Suprapubic skin (tissue), 4 donors: ENCODE results near the gene PTX4. TPM values are rescaled to one million over a fixed set of nuclear protein-coding genes. Genes with fewer than 3 reads are reported as not detected.
A peak's percentile ranks its signal among the peaks of the same experiment; 100 is the strongest.
"Not testable (repeated sequence)": the region's sequence is repeated elsewhere in the genome, so short reads cannot be mapped to it uniquely, and the experiment has no call there.

Experiments
- DNase-seq, 2 donors: peaks; one replicate each; pipeline ENCODE4 v3.0.0-alpha.2; 2019; ENCODE audit warnings: low spot score in 2 of 2
- H3K27ac ChIP-seq: fragments of 200-600 bp; sonication (generic); one replicate; pipeline ENCODE4 v1.5.1; 2019
- H3K27me3 ChIP-seq: fragments of 200-600 bp; sonication (generic); one replicate; pipeline ENCODE4 v1.5.1; 2019
- H3K36me3 ChIP-seq: fragments of 200-600 bp; sonication (generic); one replicate; pipeline ENCODE4 v1.5.1; 2019
- H3K4me1 ChIP-seq: fragments of 200-600 bp; sonication (generic); one replicate; pipeline ENCODE4 v1.5.1; 2019
- H3K4me3 ChIP-seq: fragments of 200-600 bp; sonication (generic); one replicate; pipeline ENCODE4 v1.5.1; 2019; ENCODE audit warnings: mild to moderate bottlenecking
- H3K9me3 ChIP-seq: fragments of 200-600 bp; sonication (generic); one replicate; pipeline ENCODE4 v1.5.1; 2019
- EP300 ChIP-seq: sonication (generic); formaldehyde crosslinking; IDR thresholded peaks from one replicate; pipeline ENCODE4 v1.6.1; 2017; ENCODE audit warnings: antibody characterized with exemption
- POLR2A ChIP-seq, 2 donors: fragments of 450-650 bp; IDR thresholded peaks; one replicate each; pipeline ENCODE4 v1.6.1; 2017; ENCODE audit warnings: antibody characterized with exemption in 2 of 2, mild to moderate bottlenecking in 2 of 2, moderate library complexity in 2 of 2
- POLR2AphosphoS5 ChIP-seq, 3 donors: sonication (generic); formaldehyde crosslinking; IDR thresholded peaks; one replicate each; pipeline ENCODE4 v1.6.1; 2017; ENCODE audit warnings: antibody characterized with exemption in 3 of 3
- WGBS: methylation state at CpG from one replicate; pipeline ENCODE4 v1.1.5; 2018; 5-methylcytosine and 5-hydroxymethylcytosine counted together
- total RNA-seq, 4 donors: library from RNA; depleted of rRNA; stranded (reverse); fragments of >200 nt; gene quantifications; one replicate each; pipeline ENCODE4 v1.1.0, GENCODE V29; 2016
- TF ChIP-seq, protein P1 (sequence below), 2 donors: fragments of 200-600 bp in 1 of 2; fragments of 450-650 bp in 1 of 2; sonication (generic) in 1 of 2; IDR thresholded peaks; one replicate each; pipeline ENCODE4 v1.5.1; 2016 to 2019; ENCODE audit warnings: antibody characterized with exemption in 2 of 2, mild to moderate bottlenecking in 1 of 2, moderate library complexity in 1 of 2

PTX4 gene
- total RNA-seq, 4 donors from 2014 or later = not detected

DNA sequence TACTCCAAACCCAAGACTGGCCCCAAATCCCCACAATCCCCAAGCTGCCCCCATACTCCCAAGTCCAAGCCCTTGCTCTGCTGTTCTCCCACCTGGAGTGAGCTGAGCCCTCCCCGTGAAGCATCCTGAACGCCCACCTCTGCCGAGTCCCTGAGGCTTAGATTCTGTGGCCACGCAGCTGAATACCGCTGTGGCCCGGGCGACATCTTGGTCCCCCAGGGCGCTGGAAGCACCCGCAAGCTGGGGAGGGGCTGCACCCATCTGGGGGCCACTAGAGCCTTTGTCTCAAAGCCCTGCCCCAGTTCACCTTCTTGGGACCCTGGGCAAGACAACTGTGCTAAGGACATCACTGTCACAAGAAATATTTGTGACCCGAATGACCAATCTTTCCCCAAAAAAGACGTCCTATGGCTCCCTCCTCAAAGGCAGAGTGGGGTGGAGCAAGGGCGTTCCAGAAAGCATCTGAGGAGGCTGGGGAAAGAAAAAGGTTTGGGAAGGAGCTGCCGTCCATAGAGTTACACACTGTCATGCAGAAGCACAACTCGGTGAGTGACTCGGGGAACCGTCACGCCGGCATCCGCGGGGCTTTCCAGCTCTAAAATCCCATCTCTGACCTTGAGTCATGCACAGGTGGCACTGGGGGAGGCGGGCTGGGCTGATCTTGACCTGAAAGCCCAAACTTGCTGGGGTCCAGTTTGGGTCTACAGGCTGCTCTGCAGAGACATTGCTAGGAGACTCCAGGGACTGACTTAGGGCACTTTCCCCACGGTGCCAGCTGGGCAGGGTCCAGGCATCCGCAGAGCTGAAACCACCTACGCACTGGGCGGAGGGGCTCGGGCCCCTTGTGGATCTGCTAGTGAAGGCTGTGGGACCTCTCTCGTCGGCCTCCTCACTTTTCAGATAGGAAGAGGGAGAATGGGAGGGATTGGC is 6.6 kb downstream of the PTX4 start:
- no peaks in the 10 kb centered on the region for H3K27me3 ChIP-seq
- no peak overlapping the region for H3K27ac ChIP-seq
- 62% methylated on average over 21 of the region's 28 CpGs for WGBS
- no peak for DNase-seq
- H3K4me1 ChIP-seq = no peaks in the 10 kb centered on the region
- TF ChIP-seq EP300 = no peak
- TF ChIP-seq POLR2A (IDR thresholded peaks at IDR 0.05) = no peak
- TF ChIP-seq POLR2AphosphoS5 (IDR thresholded peaks at IDR 0.05) = no peak
- TF ChIP-seq, protein P1, sequence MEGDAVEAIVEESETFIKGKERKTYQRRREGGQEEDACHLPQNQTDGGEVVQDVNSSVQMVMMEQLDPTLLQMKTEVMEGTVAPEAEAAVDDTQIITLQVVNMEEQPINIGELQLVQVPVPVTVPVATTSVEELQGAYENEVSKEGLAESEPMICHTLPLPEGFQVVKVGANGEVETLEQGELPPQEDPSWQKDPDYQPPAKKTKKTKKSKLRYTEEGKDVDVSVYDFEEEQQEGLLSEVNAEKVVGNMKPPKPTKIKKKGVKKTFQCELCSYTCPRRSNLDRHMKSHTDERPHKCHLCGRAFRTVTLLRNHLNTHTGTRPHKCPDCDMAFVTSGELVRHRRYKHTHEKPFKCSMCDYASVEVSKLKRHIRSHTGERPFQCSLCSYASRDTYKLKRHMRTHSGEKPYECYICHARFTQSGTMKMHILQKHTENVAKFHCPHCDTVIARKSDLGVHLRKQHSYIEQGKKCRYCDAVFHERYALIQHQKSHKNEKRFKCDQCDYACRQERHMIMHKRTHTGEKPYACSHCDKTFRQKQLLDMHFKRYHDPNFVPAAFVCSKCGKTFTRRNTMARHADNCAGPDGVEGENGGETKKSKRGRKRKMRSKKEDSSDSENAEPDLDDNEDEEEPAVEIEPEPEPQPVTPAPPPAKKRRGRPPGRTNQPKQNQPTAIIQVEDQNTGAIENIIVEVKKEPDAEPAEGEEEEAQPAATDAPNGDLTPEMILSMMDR (IDR thresholded peaks at IDR 0.05) = no peak
- no peaks in the 10 kb centered on the region for H3K36me3 ChIP-seq
- H3K4me3 ChIP-seq = no peak overlapping the region
- H3K9me3 ChIP-seq = no peaks in the 10 kb centered on the region

DNA sequence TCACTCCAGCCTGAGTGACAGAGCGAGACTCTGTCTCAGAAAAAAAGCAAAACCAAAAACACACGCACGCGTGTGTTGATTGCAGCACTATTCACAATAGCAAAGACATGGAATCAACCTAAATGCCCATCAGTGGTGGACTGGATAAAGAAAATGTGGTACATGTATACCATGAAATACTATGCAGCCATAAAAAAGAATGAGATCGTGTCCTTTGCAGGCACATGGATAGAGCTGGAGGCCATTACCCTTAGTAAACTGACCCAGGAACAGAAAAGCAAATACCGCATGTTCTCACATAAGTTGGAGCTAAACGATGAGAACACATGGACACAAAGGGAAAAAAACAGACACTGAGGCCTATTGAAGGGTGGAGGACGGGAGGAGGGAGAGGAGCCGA is 9.8 kb downstream of the PTX4 start:
- 95% methylated on average over 9 of the region's 9 CpGs for WGBS
- H3K9me3 ChIP-seq, DNase-seq, H3K27me3 ChIP-seq, H3K36me3 ChIP-seq, H3K4me3 ChIP-seq, H3K27ac ChIP-seq: not testable (repeated sequence)
- H3K4me1 ChIP-seq = peaks cover 16% of the 10 kb centered on the region

DNA sequence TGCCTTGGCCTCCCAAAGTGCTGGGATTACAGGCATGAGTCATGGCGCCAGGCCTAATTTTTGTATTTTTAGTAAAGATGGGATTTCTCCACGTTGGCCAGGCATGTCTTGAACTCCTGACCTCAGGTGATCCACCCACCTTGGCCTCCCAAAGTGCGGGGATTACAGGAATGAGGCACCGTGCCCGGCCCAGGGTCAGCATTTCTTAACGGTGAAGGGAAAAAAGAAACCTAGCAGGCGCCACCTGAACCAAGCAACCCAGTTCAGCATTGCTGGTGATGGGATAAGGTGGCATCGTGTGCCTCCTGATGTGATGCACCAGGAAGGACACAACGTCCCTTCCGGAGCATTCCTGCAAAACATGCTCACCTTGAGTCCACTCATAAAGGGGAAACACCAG is 11.7 kb downstream of the PTX4 start:
- no peak for DNase-seq
- Histone ChIP-seq H3K27me3 (no peaks in the 10 kb centered on the region), H3K4me1 (peaks cover 22% of the 10 kb centered on the region), H3K27ac (no peak overlapping the region), H3K36me3 (no peaks in the 10 kb centered on the region), H3K4me3 (no peak overlapping the region), H3K9me3 (no peaks in the 10 kb centered on the region)
- TF ChIP-seq POLR2A (IDR thresholded peaks at IDR 0.05) = no peak
- TF ChIP-seq, protein P1 (IDR thresholded peaks at IDR 0.05) = no peak
- no peak for TF ChIP-seq EP300
- TF ChIP-seq POLR2AphosphoS5 (IDR thresholded peaks at IDR 0.05) = no peak
- 93% methylated on average over 10 of the region's 10 CpGs for WGBS

DNA sequence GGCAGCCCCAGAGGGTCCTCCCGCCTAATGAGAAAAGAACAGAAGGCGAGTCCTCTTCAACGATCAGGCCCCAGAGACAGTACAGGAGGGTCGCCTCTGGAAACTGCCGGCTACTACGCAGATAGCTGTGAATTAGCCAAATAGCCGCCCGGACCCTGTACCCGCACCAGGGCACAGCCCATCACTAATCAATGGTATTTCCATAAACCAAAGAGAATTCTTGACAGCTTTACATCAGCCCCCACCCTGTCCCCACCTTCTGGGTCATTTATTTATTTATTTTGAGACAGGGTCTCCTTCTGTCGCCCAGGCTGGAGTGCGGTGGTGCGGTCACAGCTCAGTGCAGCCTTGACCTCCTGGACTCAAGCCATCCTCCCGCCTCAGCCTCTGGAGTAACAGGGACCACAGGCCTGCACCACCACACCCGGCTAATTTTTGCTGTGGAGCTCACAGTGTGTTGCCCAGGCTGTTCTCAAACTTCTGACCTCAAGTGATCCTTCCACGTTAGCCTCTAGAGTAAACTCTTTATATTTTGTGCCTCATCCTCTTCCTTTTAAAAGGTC is 13.1 kb downstream of the PTX4 start:
- no peak for DNase-seq
- H3K36me3 ChIP-seq = no peaks in the 10 kb centered on the region

DNA sequence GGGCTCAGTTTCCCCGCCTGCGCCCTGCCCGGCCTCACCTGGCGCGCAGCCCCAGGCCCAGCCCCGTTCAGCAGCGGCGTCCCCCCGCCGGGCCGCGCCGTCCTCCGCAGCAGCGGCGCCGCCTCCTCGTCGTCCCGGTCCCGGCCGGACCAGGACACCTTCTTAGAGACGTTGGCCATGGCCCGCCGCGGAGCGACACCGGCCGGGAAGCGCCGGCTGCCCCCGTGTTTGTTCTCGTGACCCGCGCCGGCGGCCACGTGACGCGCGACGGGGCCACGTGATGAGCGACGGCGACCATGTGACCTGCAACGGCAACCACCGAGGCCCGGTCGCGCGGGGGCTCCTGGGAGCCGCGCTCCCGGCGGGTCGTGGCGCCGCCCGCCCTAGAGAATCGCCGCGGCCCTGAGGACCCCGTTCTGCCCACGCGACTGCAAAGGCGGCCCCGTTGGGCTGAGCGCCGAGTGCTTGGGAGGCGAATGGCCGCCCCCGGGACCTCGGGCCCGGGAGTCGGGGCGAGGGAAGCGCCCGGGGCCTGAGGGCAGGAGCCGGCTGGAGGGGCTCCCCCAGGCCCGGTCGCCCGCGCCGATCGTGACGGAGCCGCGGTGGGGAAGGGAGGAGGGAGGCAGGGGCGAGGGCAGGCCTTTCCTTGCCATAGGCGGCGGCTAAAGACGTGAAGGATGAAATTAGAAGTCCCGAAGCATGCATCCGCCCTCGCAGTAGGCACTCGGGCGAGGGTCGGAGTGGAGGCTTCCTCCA is 13.8 kb downstream of the PTX4 start, which contains the start of gene CLCN7:
CLCN7 (minus strand) TSS at position 233 of the 756 bp plus-strand sequence; CDS start at position 179, 54 bp downstream.
- H3K4me3 ChIP-seq = peak within 1 kb of the TSS; percentile 89
- H3K27ac ChIP-seq = peak within 1 kb of the TSS; percentile 87
- no peaks in the 10 kb centered on the region for H3K36me3 ChIP-seq
- 0% methylated on average over 37 of the region's 99 CpGs for WGBS
- H3K27me3 ChIP-seq = no peaks in the 10 kb centered on the region
- no peaks in the 10 kb centered on the region for H3K9me3 ChIP-seq
- H3K4me1 ChIP-seq = peaks cover 40% of the 10 kb centered on the region
- peak; percentile 93 to 96 for DNase-seq
- TF ChIP-seq POLR2A (IDR thresholded peaks at IDR 0.05) = peak; percentile 43 to 85
- TF ChIP-seq POLR2AphosphoS5 (IDR thresholded peaks at IDR 0.05) = peak; percentile 54 to 91 (median 86)
- no peak for TF ChIP-seq EP300

More for the DNA sequence above, 13.1 kb downstream of the PTX4 start:
- Histone ChIP-seq H3K9me3 (no peaks in the 10 kb centered on the region), H3K27me3 (no peaks in the 10 kb centered on the region), H3K27ac (peak overlapping the region; percentile 87), H3K4me3 (peak overlapping the region; percentile 89), H3K4me1 (peaks cover 34% of the 10 kb centered on the region)
- WGBS = 59% methylated on average over 15 of the region's 15 CpGs
- TF ChIP-seq, protein P1 (IDR thresholded peaks at IDR 0.05) = no peak
- TF ChIP-seq EP300 = no peak
- no peak for TF ChIP-seq POLR2A (IDR thresholded peaks at IDR 0.05)
- no peak for TF ChIP-seq POLR2AphosphoS5 (IDR thresholded peaks at IDR 0.05)
